ENCODE measurements around the gene SERPINB7. TPM values are rescaled to one million over a fixed set of nuclear protein-coding genes. Genes with fewer than 3 reads are reported as not detected.

The SERPINB7 gene
- total and polyA plus RNA-seq, 2 of the 4 experiments (the other 2 are of a cell fraction): 79.9 to 100 TPM

GRCh38 chr18:63752636-63753035 is 22.6 kb upstream of the SERPINB7 start:
- Histone ChIP-seq H3K4me1 (ENCODE audit: control insufficient read depth, insufficient read depth, low read length) (no peaks in the 10 kb centered on the region), H2AK5ac (ENCODE audit: low read depth, low read length) (no peak overlapping the region), H3K9ac (ENCODE audit: low read depth, low read length) (no peak overlapping the region), H3K4me3 (ENCODE audit: insufficient read depth, low read depth, low read length) (no peak overlapping the region), H3K23ac (ENCODE audit: low read depth, low read length) (no peak overlapping the region), H3K9me3 (ENCODE audit: control insufficient read depth, insufficient read depth, low read length) (no peaks in the 10 kb centered on the region), H4K8ac (ENCODE audit: low read depth in 2 of 2, low read length in 2 of 2) (no peak overlapping the region), H3K27ac (ENCODE audit: insufficient read depth, low read length) (no peak overlapping the region), H3K36me3 (ENCODE audit: control insufficient read depth, insufficient read depth, low read length) (no peaks in the 10 kb centered on the region), H3K79me1 (ENCODE audit: low read depth in 1 of 2, low read length in 2 of 2) (no peaks in the 10 kb centered on the region), H3K4me2 (ENCODE audit: low read depth, low read length) (no peak overlapping the region), H4K20me1 (ENCODE audit: insufficient read depth, low read length) (no peaks in the 10 kb centered on the region), H3K56ac (ENCODE audit: extremely low read depth, insufficient read depth, low read length) (no peak overlapping the region), H3K4ac (ENCODE audit: low read depth, low read length) (no peak overlapping the region), H2AFZ (replicated peaks; ENCODE audit: low read length, poor library complexity) (no peak overlapping the region), H4K91ac (ENCODE audit: insufficient read depth, low read depth, low read length) (no peak overlapping the region), H2BK120ac (ENCODE audit: low read depth, low read length) (no peak overlapping the region), H3K9me1 (ENCODE audit: insufficient read depth, low read length) (no peaks in the 10 kb centered on the region), H2BK20ac (ENCODE audit: low read depth, low read length) (no peak overlapping the region), H2BK5ac (ENCODE audit: low read depth, low read length, poor library complexity, severe bottlenecking) (no peak overlapping the region), H3K18ac (ENCODE audit: low read depth, low read length) (no peak overlapping the region), H4K5ac (ENCODE audit: low read depth, low read length) (no peak overlapping the region), H3K14ac (replicated peaks; ENCODE audit: low read depth, low read length) (no peak overlapping the region), H2AK9ac (replicated peaks; ENCODE audit: low read depth, low read length, poor library complexity) (no peak overlapping the region), H3K27me3 (ENCODE audit: control insufficient read depth, insufficient read depth, low read length) (peaks cover 2% of the 10 kb centered on the region; the same call in 1 of the 2 replicates), H2BK15ac (ENCODE audit: low read depth, low read length) (no peak overlapping the region)
- ATAC-seq (ENCODE audit: low read depth) (no peak), DNase-seq (no peak)
- 59% methylated on average over 2 of the region's 2 CpGs; no CpG with 5 or more reads in 1 of the 2 experiments for WGBS, 2 experiments (ENCODE audit: extremely low coverage in 2 of 2, insufficient read length in 1 of 2)
- dilution Hi-C loops (cut with HindIII; ENCODE audit: low sequenced_read_pairs, unreplicated experiment): no loop called here
- in situ Hi-C loops (cut with MboI; ENCODE audit: low sequenced_read_pairs): no loop called here
- BruUV-seq (replicated peaks): no TSS peak
- TF ChIP-seq NFE2L2 (IDR thresholded peaks at IDR 0.05; ENCODE audit: low read depth, low read length) (no peak), CHD1 (IDR thresholded peaks at IDR 0.05; ENCODE audit: low read depth, low read length) (no peak), CEBPB (IDR thresholded peaks at IDR 0.05; ENCODE audit: low read depth, low read length) (no peak), MAFK (IDR thresholded peaks at IDR 0.05; ENCODE audit: low read depth, low read length) (no peak), POLR2A (IDR thresholded peaks at IDR 0.05; ENCODE audit: low read depth, low read length) (no peak), ELK1 (IDR thresholded peaks at IDR 0.05; ENCODE audit: borderline replicate concordance, low read depth, low read length) (no peak), RFX5 (IDR thresholded peaks at IDR 0.05; ENCODE audit: low read depth, low read length) (no peak), RAD21 (IDR thresholded peaks at IDR 0.05; ENCODE audit: low read length) (no peak)
- CTCF ChIA-PET: no interaction called here
- POLR2A ChIA-PET (ENCODE audit: unreplicated experiment): no interaction called here
- intact Hi-C loops (cut with micrococcal nuclease): loop anchor here (5.0 kb wide), 1 partner anchor 90 kb away; no protein-coding TSS in a partner anchor
